Measurements from ENCODE around the gene FDXACB1. TPM values are rescaled to one million over a fixed set of nuclear protein-coding genes. Genes with fewer than 3 reads are reported as not detected.
"Not testable (repeated sequence)": the region's sequence is repeated elsewhere in the genome, so short reads cannot be mapped to it uniquely, and the experiment has no call there.

FDXACB1 gene
- total and polyA plus RNA-seq, 2 donors (not counting 3 experiments of a cell fraction or from before 2014, with no cell fraction given): 1.1 to 1.4 TPM

GRCh38 chr11:111886032-111886431, 7.1 kb upstream of the FDXACB1 start:
- FAIRE-seq (no peak), DNase-seq (ENCODE audit: low read depth, low spot score) (no peak)
- Histone ChIP-seq H3K36me3 (ENCODE audit: control insufficient read depth in 2 of 2, extremely low read depth in 1 of 2, insufficient read depth in 2 of 2, low read length in 2 of 2) (no peaks in the 10 kb centered on the region), H3K4me3 (replicated peaks in 1 of 3; ENCODE audit: insufficient read depth in 1 of 3, low read depth in 1 of 3, low read length in 3 of 3) (no peak overlapping the region), H3K9me1 (replicated peaks; ENCODE audit: control insufficient read depth, extremely low read depth, insufficient read depth, low read length) (no peaks in the 10 kb centered on the region), H3K4me1 (ENCODE audit: control insufficient read depth, extremely low read depth, insufficient read depth, low read length) (peaks cover 10% of the 10 kb centered on the region), H2AFZ (ENCODE audit: low read depth, low read length) (no peak overlapping the region), H4K20me1 (replicated peaks; ENCODE audit: control insufficient read depth, extremely low read depth, insufficient read depth, low read length) (no peaks in the 10 kb centered on the region), H3K27me3 (ENCODE audit: control insufficient read depth in 2 of 2, insufficient read depth in 2 of 2, low read length in 2 of 2) (no peaks in the 10 kb centered on the region), H3K4me2 (ENCODE audit: insufficient read depth, low read length) (no peak overlapping the region), H3K27ac (ENCODE audit: insufficient read depth, low read depth, low read length) (no peak overlapping the region), H3K9ac (replicated peaks; ENCODE audit: extremely low read depth, insufficient read depth, low read length) (no peak overlapping the region), H3K9me3 (replicated peaks; ENCODE audit: control insufficient read depth, insufficient read depth, low read length) (no peaks in the 10 kb centered on the region), H3K79me2 (ENCODE audit: control insufficient read depth, insufficient read depth, low read length) (no peaks in the 10 kb centered on the region)
- no TSS peak for BruUV-seq (replicated peaks)
- TF ChIP-seq JUN (IDR thresholded peaks at IDR 0.05; ENCODE audit: borderline replicate concordance, insufficient read depth, insufficient read length, low read depth) (no peak), POLR2A (IDR thresholded peaks at IDR 0.05; ENCODE audit: low read depth, low read length) (no peak), MAX (IDR thresholded peaks at IDR 0.05; ENCODE audit: insufficient read depth, insufficient read length) (no peak), MYC (IDR thresholded peaks at IDR 0.05; ENCODE audit: low read depth, low read length) (no peak), CTCF (IDR thresholded peaks at IDR 0.05; ENCODE audit: extremely low read depth in 1 of 2, insufficient read depth in 1 of 2, low read depth in 1 of 2, low read length in 2 of 2) (no peak), GATA2 (IDR thresholded peaks at IDR 0.05; ENCODE audit: insufficient read depth, insufficient read length, low read depth, low read length) (no peak), EZH2 (IDR thresholded peaks at IDR 0.05; ENCODE audit: borderline replicate concordance, low read depth, low read length, severe bottlenecking) (no peak), FOS (IDR thresholded peaks at IDR 0.05; ENCODE audit: borderline replicate concordance, insufficient read depth, low read length) (no peak), POLR2AphosphoS5 (IDR thresholded peaks at IDR 0.05; ENCODE audit: insufficient read depth, low read depth, low read length) (no peak)
- intact Hi-C loops (cut with micrococcal nuclease): no loop called here
- ChIA-PET POLR2A (no interaction called here), CTCF (no interaction called here)
- dilution Hi-C loops (cut with MboI; ENCODE audit: extremely low pct_ligation_motif_present, low sequenced_read_pairs): no loop called here

- CTCF ChIA-PET; FAIRE-seq; H3K9me1 ChIP-seq (replicated peaks; ENCODE audit: control insufficient read depth, extremely low read depth, insufficient read depth, low read length); BruUV-seq (replicated peaks); H3K9ac ChIP-seq (replicated peaks; ENCODE audit: extremely low read depth, insufficient read depth, low read length); H3K36me3 ChIP-seq (ENCODE audit: control insufficient read depth in 2 of 2, extremely low read depth in 1 of 2, insufficient read depth in 2 of 2, low read length in 2 of 2); H3K9me3 ChIP-seq (replicated peaks; ENCODE audit: control insufficient read depth, insufficient read depth, low read length); dilution Hi-C loops (cut with MboI; ENCODE audit: extremely low pct_ligation_motif_present, low sequenced_read_pairs); H3K27me3 ChIP-seq (ENCODE audit: control insufficient read depth in 2 of 2, insufficient read depth in 2 of 2, low read length in 2 of 2); H3K4me3 ChIP-seq (replicated peaks in 1 of 3; ENCODE audit: insufficient read depth in 1 of 3, low read depth in 1 of 3, low read length in 3 of 3); POLR2A ChIA-PET; intact Hi-C loops (cut with micrococcal nuclease); H3K27ac ChIP-seq (ENCODE audit: insufficient read depth, low read depth, low read length); DNase-seq (ENCODE audit: low read depth, low spot score); H3K79me2 ChIP-seq (ENCODE audit: control insufficient read depth, insufficient read depth, low read length); H4K20me1 ChIP-seq (replicated peaks; ENCODE audit: control insufficient read depth, extremely low read depth, insufficient read depth, low read length); H3K4me2 ChIP-seq (ENCODE audit: insufficient read depth, low read length); H2AFZ ChIP-seq (ENCODE audit: low read depth, low read length): not testable (repeated sequence)
- H3K4me1 ChIP-seq (ENCODE audit: control insufficient read depth, extremely low read depth, insufficient read depth, low read length): peaks cover 10% of the 10 kb centered on the region
These were observed 6.1 kb upstream of the FDXACB1 start for GRCh38 chr11:111885053-111885452.

Data from endothelial cell of umbilical vein (primary cell).